Thoracic aorta (tissue), 2 donors: Measurements from ENCODE around the gene NDUFS6. TPM values are rescaled to one million over a fixed set of nuclear protein-coding genes. Genes with fewer than 3 reads are reported as not detected.

ENCODE experiments used
- ATAC-seq: fragments of 150-250 bp; one replicate; pipeline ENCODE4 v1.8.0; 2017; ENCODE audit warnings: low read depth; ENCODE audit not compliant: insufficient number of reproducible peaks, low FRiP score
- DNase-seq: peaks from one replicate; pipeline ENCODE4 v3.0.0-alpha.2; 2020; ENCODE audit warnings: low spot score
- H3K27ac ChIP-seq, 2 donors: fragments of 200-600 bp; sonication (generic); 1 replicate in 1 of 2; 2 replicates in 1 of 2; pipeline ENCODE4 v1.5.1; 2016; ENCODE audit warnings: mild to moderate bottlenecking in 2 of 2, moderate library complexity in 2 of 2
- H3K27me3 ChIP-seq: fragments of 200-600 bp; sonication (generic); replicated peaks from 2 replicates; pipeline ENCODE4 v1.6.0; 2016; ENCODE audit warnings: mild to moderate bottlenecking; ENCODE audit not compliant: insufficient read depth
- H3K36me3 ChIP-seq: fragments of 200-600 bp; sonication (generic); one replicate; pipeline ENCODE4 v1.5.1; 2016
- H3K4me1 ChIP-seq, 2 donors: fragments of 200-600 bp; sonication (generic); 1 replicate in 1 of 2; 2 replicates in 1 of 2; pipeline versions ENCODE4 v1.5.1 to v1.6.0; 2016; ENCODE audit warnings: low read depth in 2 of 2, mild to moderate bottlenecking in 1 of 2; ENCODE audit not compliant: control insufficient read depth in 1 of 2
- H3K4me3 ChIP-seq: fragments of 200-600 bp; sonication (generic); 2 replicates; pipeline ENCODE4 v1.5.1; 2016; ENCODE audit warnings: mild to moderate bottlenecking
- H3K9me3 ChIP-seq: fragments of 200-600 bp; sonication (generic); 2 replicates; pipeline ENCODE4 v1.5.1; 2016
- CTCF ChIP-seq: fragments of 200-600 bp; sonication (generic); IDR thresholded peaks from one replicate; pipeline ENCODE4 v1.5.1; 2019; ENCODE audit warnings: antibody characterized with exemption
- total RNA-seq, 2 donors: library from RNA; depleted of rRNA; stranded (reverse); fragments of >200 nt; gene quantifications; one replicate each; pipeline versions ENCODE4 v1.1.0 to v1.2.3, GENCODE V29; 2016

NDUFS6 gene
- total RNA-seq, 2 donors from 2014 or later, result 25.7 to 26.5 TPM

- H3K27ac ChIP-seq, result no peak overlapping the region
- no peaks in the 10 kb centered on the region for H3K4me1 ChIP-seq
- H3K4me3 ChIP-seq, result no peak overlapping the region
- no peak for TF ChIP-seq CTCF
- ATAC-seq, result no peak
- H3K36me3 ChIP-seq, result no peaks in the 10 kb centered on the region
- no peaks in the 10 kb centered on the region for H3K27me3 ChIP-seq
- no peaks in the 10 kb centered on the region for H3K9me3 ChIP-seq
- no peak for DNase-seq
These were observed 38.2 kb upstream of the NDUFS6 start for GRCh38 chr5:1762883-1763547.

DNA sequence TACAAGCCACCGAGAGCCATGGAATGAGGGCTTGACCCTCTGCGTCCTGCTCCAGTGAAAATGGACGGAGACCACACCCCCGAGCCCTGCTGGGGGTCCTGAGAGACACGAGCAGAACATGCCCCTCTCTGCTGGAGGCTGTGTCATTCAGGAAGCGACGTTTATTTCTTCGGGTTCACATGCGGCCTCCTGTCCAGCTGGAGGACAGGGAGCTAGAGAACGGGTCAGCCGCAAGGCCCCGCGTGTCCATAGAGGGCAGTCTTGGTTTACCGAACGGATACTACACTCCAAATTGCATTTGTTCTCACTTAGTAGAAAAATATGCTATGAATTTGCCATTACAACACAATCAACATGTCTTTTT lies 37.7 kb upstream of the NDUFS6 start:
- Histone ChIP-seq H3K27ac (no peak overlapping the region), H3K9me3 (no peaks in the 10 kb centered on the region), H3K36me3 (no peaks in the 10 kb centered on the region), H3K27me3 (no peaks in the 10 kb centered on the region), H3K4me1 (no peaks in the 10 kb centered on the region), H3K4me3 (no peak overlapping the region)
- no peak for ATAC-seq
- DNase-seq, result no peak
- TF ChIP-seq CTCF, result no peak

GRCh38 chr5:1763960-1764605 lies 37.1 kb upstream of the NDUFS6 start:
- TF ChIP-seq CTCF, result no peak
- Histone ChIP-seq H3K4me1 (no peaks in the 10 kb centered on the region), H3K27ac (no peak overlapping the region), H3K4me3 (no peak overlapping the region), H3K27me3 (no peaks in the 10 kb centered on the region), H3K9me3 (no peaks in the 10 kb centered on the region), H3K36me3 (no peaks in the 10 kb centered on the region)
- no peak for ATAC-seq
- no peak for DNase-seq

GRCh38 chr5:1764606-1764960 lies 36.6 kb upstream of the NDUFS6 start:
- TF ChIP-seq CTCF, result no peak
- no peak for DNase-seq
- H3K27me3 ChIP-seq, result no peaks in the 10 kb centered on the region
- no peaks in the 10 kb centered on the region for H3K9me3 ChIP-seq
- H3K27ac ChIP-seq, result no peak overlapping the region
- no peak for ATAC-seq
- H3K36me3 ChIP-seq, result no peaks in the 10 kb centered on the region
- no peak overlapping the region for H3K4me3 ChIP-seq
- H3K4me1 ChIP-seq, result no peaks in the 10 kb centered on the region

DNA sequence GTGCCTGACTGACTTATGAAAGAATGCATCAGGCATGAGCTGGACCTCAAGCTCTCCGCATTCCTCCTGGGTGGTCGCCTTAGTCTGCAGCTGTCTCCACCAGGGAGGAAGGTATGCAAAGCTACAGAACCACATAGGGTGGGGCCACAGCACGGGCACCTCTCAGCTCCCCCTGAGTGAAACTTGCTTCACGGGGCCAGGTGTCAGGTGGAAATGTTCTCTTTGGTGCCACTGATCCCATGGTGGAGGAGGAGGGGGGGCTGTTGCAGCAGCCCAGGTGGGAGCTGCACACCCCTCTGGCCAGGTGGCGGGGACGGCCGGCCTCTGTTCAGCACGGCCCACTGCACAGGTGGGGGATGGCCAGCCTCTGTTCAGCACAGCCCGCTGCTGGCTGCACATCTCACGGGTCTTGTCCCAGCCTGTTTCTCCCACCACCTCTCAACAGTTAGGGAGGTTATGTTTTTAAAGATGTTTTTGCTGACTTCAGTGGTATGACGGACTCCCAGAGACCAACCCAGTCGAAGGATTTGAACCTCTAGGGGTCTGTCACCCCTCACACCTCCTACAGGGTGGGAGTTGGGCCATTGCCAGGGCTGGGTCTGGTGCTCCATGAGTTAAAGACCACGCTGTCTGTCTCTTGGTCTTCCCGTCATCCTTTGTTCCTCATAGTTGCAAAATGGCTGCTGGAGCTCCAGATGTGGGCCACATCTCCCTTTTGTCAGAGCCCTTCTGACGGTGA lies 35.9 kb upstream of the NDUFS6 start:
- H3K27me3 ChIP-seq, result no peaks in the 10 kb centered on the region
- TF ChIP-seq CTCF, result no peak
- H3K27ac ChIP-seq, result no peak overlapping the region
- DNase-seq (no peak), ATAC-seq (no peak)
- H3K9me3 ChIP-seq, result no peaks in the 10 kb centered on the region
- H3K36me3 ChIP-seq, result no peaks in the 10 kb centered on the region
- no peaks in the 10 kb centered on the region for H3K4me1 ChIP-seq
- no peak overlapping the region for H3K4me3 ChIP-seq
